ENCODE measurements around the gene PI4KA.

DNA sequence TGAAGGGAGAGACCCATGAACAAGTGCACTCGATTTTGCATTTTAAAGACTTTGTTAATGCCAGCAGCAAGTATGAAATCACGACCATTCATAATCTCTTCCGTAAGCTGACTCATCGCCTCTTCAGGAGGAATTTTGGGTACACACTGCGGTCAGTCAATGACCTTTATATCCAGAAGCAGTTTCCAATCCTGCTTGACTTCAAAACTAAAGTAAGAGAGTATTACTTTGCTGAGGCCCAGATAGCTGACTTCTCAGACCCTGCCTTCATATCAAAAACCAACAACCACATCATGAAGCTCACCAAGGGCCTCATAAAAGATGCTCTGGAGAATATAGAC lies 78.8 kb downstream of the PI4KA start:
- TF ChIP-seq, protein P1, sequence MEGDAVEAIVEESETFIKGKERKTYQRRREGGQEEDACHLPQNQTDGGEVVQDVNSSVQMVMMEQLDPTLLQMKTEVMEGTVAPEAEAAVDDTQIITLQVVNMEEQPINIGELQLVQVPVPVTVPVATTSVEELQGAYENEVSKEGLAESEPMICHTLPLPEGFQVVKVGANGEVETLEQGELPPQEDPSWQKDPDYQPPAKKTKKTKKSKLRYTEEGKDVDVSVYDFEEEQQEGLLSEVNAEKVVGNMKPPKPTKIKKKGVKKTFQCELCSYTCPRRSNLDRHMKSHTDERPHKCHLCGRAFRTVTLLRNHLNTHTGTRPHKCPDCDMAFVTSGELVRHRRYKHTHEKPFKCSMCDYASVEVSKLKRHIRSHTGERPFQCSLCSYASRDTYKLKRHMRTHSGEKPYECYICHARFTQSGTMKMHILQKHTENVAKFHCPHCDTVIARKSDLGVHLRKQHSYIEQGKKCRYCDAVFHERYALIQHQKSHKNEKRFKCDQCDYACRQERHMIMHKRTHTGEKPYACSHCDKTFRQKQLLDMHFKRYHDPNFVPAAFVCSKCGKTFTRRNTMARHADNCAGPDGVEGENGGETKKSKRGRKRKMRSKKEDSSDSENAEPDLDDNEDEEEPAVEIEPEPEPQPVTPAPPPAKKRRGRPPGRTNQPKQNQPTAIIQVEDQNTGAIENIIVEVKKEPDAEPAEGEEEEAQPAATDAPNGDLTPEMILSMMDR (IDR thresholded peaks at IDR 0.05), result no peak
- no peak for TF ChIP-seq POLR2A (IDR thresholded peaks at IDR 0.05)

All from stomach (tissue), 4 donors.